Right lobe of liver (tissue), 6 donors: Measurements from ENCODE around the gene MAGI1. TPM values are rescaled to one million over a fixed set of nuclear protein-coding genes. Genes with fewer than 3 reads are reported as not detected.
A peak's percentile ranks its signal among the peaks of the same experiment; 100 is the strongest.
"Not testable (repeated sequence)": the region's sequence is repeated elsewhere in the genome, so short reads cannot be mapped to it uniquely, and the experiment has no call there.

Experiments used
- ATAC-seq, 4 donors: fragments of 200-7000 bp; cut with Tn5 transposase; one replicate each; pipeline ENCODE4 v1.9.1; 2020; ENCODE audit warnings: mild to moderate bottlenecking in 4 of 4, moderate library complexity in 4 of 4
- DNase-seq, 3 donors: peaks; one replicate each; pipeline ENCODE4 v3.0.0-alpha.2; 2020
- H3K27ac ChIP-seq, 3 donors: fragments of 200-600 bp; one replicate each; pipeline ENCODE4 v1.8.0; 2022
- H3K27me3 ChIP-seq, 2 donors: fragments of 200-600 bp; one replicate each; pipeline ENCODE4 v1.8.0; 2022
- H3K36me3 ChIP-seq, 4 donors: fragments of 200-600 bp; sonication (generic) in 1 of 4; one replicate each; pipeline versions ENCODE4 v1.5.1 to v1.8.0; 2017 to 2022; ENCODE audit warnings: control low read depth in 1 of 4
- H3K4me1 ChIP-seq, 4 donors: fragments of 200-600 bp; sonication (generic) in 1 of 4; one replicate each; pipeline versions ENCODE4 v1.5.1 to v1.8.0; 2017 to 2022; ENCODE audit warnings: control low read depth in 1 of 4
- H3K4me3 ChIP-seq, 3 donors: fragments of 200-600 bp; one replicate each; pipeline ENCODE4 v1.8.0; 2022
- H3K9me3 ChIP-seq, 4 donors: fragments of 200-600 bp; sonication (generic) in 1 of 4; one replicate each; pipeline versions ENCODE4 v1.5.1 to v1.8.0; 2017 to 2022; ENCODE audit warnings: control low read depth in 1 of 4
- POLR2A ChIP-seq: fragments of 450-650 bp; IDR thresholded peaks from one replicate; pipeline ENCODE4 v1.6.1; 2017; ENCODE audit warnings: antibody characterized with exemption, mild to moderate bottlenecking
- WGBS: methylation state at CpG from one replicate; pipeline ENCODE4 v1.1.6; 2018; ENCODE audit warnings: low coverage, low lambda C conversion rate; ENCODE audit not compliant: insufficient coverage; ENCODE audit errors: missing lambda C conversion rate; 5-methylcytosine and 5-hydroxymethylcytosine counted together
- intact Hi-C, 2 donors: fragments of 100-400 bp; cut with DNase I; formaldehyde crosslinking; loops; one replicate each; pipeline versions ENCODE4 v1.11.2 to v1.14.1; 2022
- total RNA-seq, 6 experiments: library from RNA; depleted of rRNA in 2 of 6; stranded (reverse); fragments of >200 nt in 2 of 6; fragmentation: NEBNext Ultra II Directional in 3 of 6; extraction: Animal tissue kit (Norgen Biotek cat#: 25700) in 3 of 6; gene quantifications; one replicate each; pipeline versions ENCODE4 v1.1.0 to v1.2.4, GENCODE V29; 2016 to 2023
- TF ChIP-seq, protein P1 (sequence below), 4 donors: fragments of 200-600 bp in 3 of 4; fragments of 450-650 bp in 1 of 4; IDR thresholded peaks; one replicate each; pipeline versions ENCODE4 v1.5.1 to v1.8.0; 2016 to 2022; ENCODE audit warnings: antibody characterized with exemption in 4 of 4, mild to moderate bottlenecking in 2 of 4
- donor health status: DM: no; HTN: yes; CAD: no.
- donor health status: DM: no; HTN: no; CAD: no.
- donor health status: DM: no; HTN: no; CAD: no.
- donor health status: DM: no; HTN: yes; CAD: no.
- donor health status: DM: no; HTN: yes; CAD: no.

MAGI1 gene
- total RNA-seq, 6 experiments from 2014 or later = 22.6 to 37.7 (median 26.9) TPM

DNA sequence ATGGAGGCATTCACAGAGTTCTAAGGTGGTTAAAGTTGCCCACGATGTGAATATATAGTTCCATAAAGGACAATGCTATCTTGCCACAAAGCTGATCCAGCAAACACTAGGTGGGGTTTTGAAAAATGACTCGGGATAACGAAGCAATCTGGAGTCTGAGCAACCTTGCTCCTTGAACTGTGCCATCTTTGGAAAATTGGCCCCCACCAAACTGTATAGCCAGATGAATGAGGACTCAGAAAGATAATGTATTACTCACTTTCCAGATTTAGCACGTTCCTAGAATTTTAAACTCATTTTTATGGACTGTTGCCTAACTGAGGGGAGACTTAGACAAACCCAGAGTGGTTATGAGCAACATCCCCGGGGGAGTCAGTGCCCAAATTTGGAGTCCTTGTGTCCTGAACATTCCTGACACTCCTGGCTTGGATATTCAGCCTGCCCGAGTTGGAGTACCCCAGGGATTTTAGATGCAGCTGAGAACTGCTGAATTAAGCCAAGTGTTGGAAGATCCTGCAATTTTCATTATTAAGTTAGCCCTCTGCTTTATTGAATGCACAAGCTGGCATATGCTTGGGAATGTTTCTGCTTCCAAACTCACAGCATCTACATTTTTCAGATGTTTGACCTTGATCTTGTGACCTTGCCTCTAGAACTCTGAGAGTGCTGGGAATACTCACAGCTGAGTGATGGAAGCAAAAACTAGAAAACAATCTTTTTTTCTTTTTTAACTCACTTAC lies 8.8 kb upstream of the MAGI1 start:
- no peaks in the 10 kb centered on the region for H3K36me3 ChIP-seq
- H3K9me3 ChIP-seq = no peaks in the 10 kb centered on the region
- ATAC-seq = no peak
- H3K27ac ChIP-seq = no peak overlapping the region
- 62% methylated on average over 5 of the region's 6 CpGs for WGBS
- TF ChIP-seq POLR2A = no peak
- TF ChIP-seq, protein P1, sequence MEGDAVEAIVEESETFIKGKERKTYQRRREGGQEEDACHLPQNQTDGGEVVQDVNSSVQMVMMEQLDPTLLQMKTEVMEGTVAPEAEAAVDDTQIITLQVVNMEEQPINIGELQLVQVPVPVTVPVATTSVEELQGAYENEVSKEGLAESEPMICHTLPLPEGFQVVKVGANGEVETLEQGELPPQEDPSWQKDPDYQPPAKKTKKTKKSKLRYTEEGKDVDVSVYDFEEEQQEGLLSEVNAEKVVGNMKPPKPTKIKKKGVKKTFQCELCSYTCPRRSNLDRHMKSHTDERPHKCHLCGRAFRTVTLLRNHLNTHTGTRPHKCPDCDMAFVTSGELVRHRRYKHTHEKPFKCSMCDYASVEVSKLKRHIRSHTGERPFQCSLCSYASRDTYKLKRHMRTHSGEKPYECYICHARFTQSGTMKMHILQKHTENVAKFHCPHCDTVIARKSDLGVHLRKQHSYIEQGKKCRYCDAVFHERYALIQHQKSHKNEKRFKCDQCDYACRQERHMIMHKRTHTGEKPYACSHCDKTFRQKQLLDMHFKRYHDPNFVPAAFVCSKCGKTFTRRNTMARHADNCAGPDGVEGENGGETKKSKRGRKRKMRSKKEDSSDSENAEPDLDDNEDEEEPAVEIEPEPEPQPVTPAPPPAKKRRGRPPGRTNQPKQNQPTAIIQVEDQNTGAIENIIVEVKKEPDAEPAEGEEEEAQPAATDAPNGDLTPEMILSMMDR (IDR thresholded peaks at IDR 0.05) = no peak
- intact Hi-C loops = no loop called here
- DNase-seq = no peak
- H3K4me1 ChIP-seq = peaks cover 0 to 2% (median 0%) of the 10 kb centered on the region in 4 donors
- no peaks in the 10 kb centered on the region for H3K27me3 ChIP-seq
- no peak overlapping the region for H3K4me3 ChIP-seq

DNA sequence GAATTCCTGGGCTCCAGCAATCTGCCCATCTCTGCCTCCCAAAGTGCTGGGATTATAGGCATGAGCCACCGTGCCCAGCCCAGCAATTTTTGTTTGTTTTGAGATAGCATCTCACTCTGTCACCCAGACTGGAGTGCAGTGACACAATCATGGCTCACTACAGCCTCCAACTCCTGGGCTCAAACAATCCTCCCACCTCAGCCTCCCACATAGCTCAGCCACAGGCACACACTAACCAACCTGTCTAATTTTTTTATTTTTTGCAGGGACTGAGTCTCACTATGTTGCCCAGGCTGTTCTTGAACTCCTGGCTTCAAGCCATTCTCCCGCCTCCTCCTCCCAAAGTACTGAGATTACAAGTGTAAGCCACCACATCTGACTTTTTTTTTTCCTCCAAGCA lies 7.6 kb upstream of the MAGI1 start:
- intact Hi-C loops, H3K9me3 ChIP-seq: not testable (repeated sequence)

DNA sequence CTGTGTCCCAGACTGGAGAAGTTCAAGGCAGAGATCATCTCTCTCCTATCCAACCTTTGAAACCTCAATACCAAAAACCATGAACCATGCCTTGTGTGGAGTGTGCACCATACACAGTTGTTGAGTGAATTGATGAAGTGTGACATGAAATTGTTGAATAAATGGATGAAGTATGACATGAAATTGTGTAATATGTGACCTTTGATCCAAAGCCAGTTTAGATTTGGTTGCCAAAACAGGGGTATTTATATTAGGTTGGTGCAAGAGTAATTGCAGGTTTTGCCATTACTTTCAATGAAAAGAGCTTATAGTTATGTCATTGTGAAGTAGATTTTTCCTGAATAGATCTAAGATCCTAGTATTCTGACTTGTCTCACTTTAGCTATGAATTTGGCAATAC lies 3.1 kb upstream of the MAGI1 start:
- H3K4me1 ChIP-seq = peaks cover 0 to under 1% (median 0%) of the 10 kb centered on the region in 4 donors
- TF ChIP-seq POLR2A = no peak
- TF ChIP-seq, protein P1 (IDR thresholded peaks at IDR 0.05) = no peak
- DNase-seq (no peak), ATAC-seq (no peak)
- H3K36me3 ChIP-seq = no peaks in the 10 kb centered on the region
- H3K9me3 ChIP-seq = no peaks in the 10 kb centered on the region
- H3K27me3 ChIP-seq = no peaks in the 10 kb centered on the region
- H3K27ac ChIP-seq = no peak overlapping the region
- intact Hi-C loops = no loop called here
- H3K4me3 ChIP-seq = no peak overlapping the region

More for the DNA sequence above, 7.6 kb upstream of the MAGI1 start:
- H3K27ac ChIP-seq, DNase-seq, H3K27me3 ChIP-seq, ATAC-seq, H3K36me3 ChIP-seq, H3K4me3 ChIP-seq, H3K4me1 ChIP-seq: not testable (repeated sequence)
- WGBS = 66% methylated on average over 2 of the region's 2 CpGs

DNA sequence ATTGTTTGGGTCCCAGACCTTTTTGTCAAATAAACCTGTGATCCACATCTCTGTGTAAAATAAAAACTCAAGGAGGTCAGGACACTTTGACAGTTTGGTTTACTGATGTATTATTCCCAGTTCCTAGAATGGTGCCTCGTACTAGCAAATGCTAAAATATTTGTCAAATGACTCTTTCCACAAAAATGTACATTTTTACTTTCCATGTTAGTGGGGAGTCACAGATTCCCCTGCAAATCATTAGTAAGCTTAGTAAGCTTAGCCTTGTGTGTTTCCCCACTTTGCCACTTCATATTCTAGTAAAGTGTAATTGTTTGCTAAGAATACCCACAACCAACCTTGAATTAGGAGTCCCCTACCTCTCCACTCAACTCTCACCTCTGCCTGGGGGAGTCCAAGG lies 2.4 kb upstream of the MAGI1 start:
- Histone ChIP-seq H3K4me3 (no peak overlapping the region), H3K27ac (no peak overlapping the region), H3K4me1 (peaks cover 0 to 8% (median 0%) of the 10 kb centered on the region in 4 donors), H3K9me3 (no peaks in the 10 kb centered on the region), H3K36me3 (no peaks in the 10 kb centered on the region), H3K27me3 (no peaks in the 10 kb centered on the region)
- TF ChIP-seq, protein P1 (IDR thresholded peaks at IDR 0.05) = no peak
- TF ChIP-seq POLR2A = no peak
- intact Hi-C loops = no loop called here
- WGBS = 58% methylated on average over 1 of the region's 1 CpG
- ATAC-seq (no peak), DNase-seq (no peak)

DNA sequence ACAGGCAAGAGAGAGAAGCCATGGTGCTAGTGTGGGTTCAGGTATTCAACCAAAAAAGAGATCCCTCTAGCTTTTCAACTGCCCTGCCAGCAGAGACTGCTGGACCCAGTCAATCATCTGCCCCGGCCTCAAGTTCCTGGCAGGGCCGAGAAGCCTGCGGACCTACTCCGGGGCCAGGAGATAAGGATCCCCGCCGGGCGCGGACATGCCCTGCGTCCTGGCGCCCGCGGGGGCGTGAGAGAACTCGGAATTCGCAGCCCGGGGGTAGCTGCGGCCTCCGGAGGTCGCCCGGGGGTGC lies 821 bp upstream of the MAGI1 start:
- ATAC-seq (peak; percentile 24 to 47 (median 31)), DNase-seq (peak; percentile 67 to 68 (median 67))
- WGBS = 8% methylated on average over 5 of the region's 20 CpGs
- Histone ChIP-seq H3K4me1 (peaks cover 0 to 18% (median 0%) of the 10 kb centered on the region in 4 donors), H3K27me3 (no peaks in the 10 kb centered on the region), H3K27ac (peak overlapping the region; percentile 95 to 97 (median 96)), H3K9me3 (no peaks in the 10 kb centered on the region), H3K4me3 (peak overlapping the region; percentile 85 to 89 (median 87)), H3K36me3 (no peaks in the 10 kb centered on the region)
- no peak for TF ChIP-seq POLR2A
- TF ChIP-seq, protein P1 (IDR thresholded peaks at IDR 0.05) = no peak
- intact Hi-C loops = no loop called here
